ENCODE measurements around the gene TTYH2.

DNA sequence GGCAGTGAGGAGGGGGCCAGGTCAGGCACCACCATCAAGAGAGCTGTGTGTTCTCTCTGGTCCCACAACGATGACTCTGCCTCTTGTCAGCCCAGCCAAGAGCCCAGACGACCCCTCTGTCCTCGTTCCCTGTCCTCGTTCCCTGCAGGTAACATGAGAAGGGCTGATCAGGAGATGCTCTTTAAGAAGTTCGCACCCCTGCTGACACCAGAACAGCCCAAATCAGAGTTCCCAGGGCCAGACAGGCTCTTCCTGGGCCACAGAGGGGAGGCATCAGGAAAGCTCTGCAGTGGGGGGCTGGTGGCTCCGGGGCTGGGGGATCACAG, 47.1 kb downstream of the TTYH2 start:
- TF ChIP-seq SIN3A (IDR thresholded peaks at IDR 0.05; ENCODE audit: borderline replicate concordance, low read depth, low read length) (no peak), PBX3 (IDR thresholded peaks at IDR 0.05) (no peak), EP300 (IDR thresholded peaks at IDR 0.05; ENCODE audit: borderline replicate concordance in 1 of 2, low read depth in 1 of 2, low read length in 1 of 2) (no peak), POLR2AphosphoS5 (IDR thresholded peaks at IDR 0.05; ENCODE audit: low read depth, low read length) (no peak), GABPA (IDR thresholded peaks at IDR 0.05; ENCODE audit: low read depth) (no peak)
- TF ChIP-seq, protein P1, sequence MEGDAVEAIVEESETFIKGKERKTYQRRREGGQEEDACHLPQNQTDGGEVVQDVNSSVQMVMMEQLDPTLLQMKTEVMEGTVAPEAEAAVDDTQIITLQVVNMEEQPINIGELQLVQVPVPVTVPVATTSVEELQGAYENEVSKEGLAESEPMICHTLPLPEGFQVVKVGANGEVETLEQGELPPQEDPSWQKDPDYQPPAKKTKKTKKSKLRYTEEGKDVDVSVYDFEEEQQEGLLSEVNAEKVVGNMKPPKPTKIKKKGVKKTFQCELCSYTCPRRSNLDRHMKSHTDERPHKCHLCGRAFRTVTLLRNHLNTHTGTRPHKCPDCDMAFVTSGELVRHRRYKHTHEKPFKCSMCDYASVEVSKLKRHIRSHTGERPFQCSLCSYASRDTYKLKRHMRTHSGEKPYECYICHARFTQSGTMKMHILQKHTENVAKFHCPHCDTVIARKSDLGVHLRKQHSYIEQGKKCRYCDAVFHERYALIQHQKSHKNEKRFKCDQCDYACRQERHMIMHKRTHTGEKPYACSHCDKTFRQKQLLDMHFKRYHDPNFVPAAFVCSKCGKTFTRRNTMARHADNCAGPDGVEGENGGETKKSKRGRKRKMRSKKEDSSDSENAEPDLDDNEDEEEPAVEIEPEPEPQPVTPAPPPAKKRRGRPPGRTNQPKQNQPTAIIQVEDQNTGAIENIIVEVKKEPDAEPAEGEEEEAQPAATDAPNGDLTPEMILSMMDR (IDR thresholded peaks at IDR 0.05) = no peak

All from SK-N-SH (cell line).